K562 (cell line): Measurements from ENCODE around the gene TMCC1. TPM values are rescaled to one million over a fixed set of nuclear protein-coding genes. Genes with fewer than 3 reads are reported as not detected.
A peak's percentile ranks its signal among the peaks of the same experiment; 100 is the strongest.

Experiments used
- ATAC-seq: fragments of 200-7000 bp; cut with Tn5 transposase; 3 replicates; pipeline ENCODE4 v1.9.1; 2020; ENCODE audit warnings: moderate library complexity
- BruUV-seq: library from RNA; stranded (reverse); fragments of 400-500 nt; replicated peaks from 2 replicates; lab custom pipeline; 2021; lab: Mats Ljungman, UMichigan
- CTCF ChIA-PET: fragments of 300-600 bp; formaldehyde crosslinking; extraction: SDS; loops from one replicate; lab custom pipeline; 2021; ENCODE audit warnings: low intra/inter-chr PET ratio; lab: Yijun Ruan, JAX
- POLR2A ChIA-PET: fragments of 300-600, 350-650 bp; sonication (Branson Sonifier 250); formaldehyde crosslinking; extraction: SDS; loops from one replicate; lab custom pipeline; 2021; ENCODE audit warnings: antibody characterized with exemption, inconsistent platforms; lab: Yijun Ruan, JAX
- DNase-seq, 4 experiments: peaks; one replicate each; pipeline versions ENCODE4 v3.0.0 to v3.0.0-alpha.2; 2011 to 2018; ENCODE audit warnings: low spot score in 3 of 4, mixed read lengths in 3 of 4; ENCODE audit errors: extremely low read depth in 1 of 4
- FAIRE-seq: peaks from 2 replicates; lab custom pipeline; 2011; peaks lifted over from hg19 to GRCh38; lab: Jason Lieb, UNC
- H2AFZ ChIP-seq: 2 replicates; pipeline ENCODE4 v1.6.0; 2011; ENCODE audit warnings: low read depth, low read length, control low read depth, inconsistent platforms
- H3K27ac ChIP-seq: fragments of 200-600 bp; 3 replicates; pipeline ENCODE4 v1.8.0; 2011; ENCODE audit warnings: low read depth, mild to moderate bottlenecking, control low read depth, inconsistent platforms, low read length, moderate library complexity, mixed read lengths; ENCODE audit errors: extremely low read depth
- H3K27me3 ChIP-seq, 2 experiments: fragments of 300-600 bp in 1 of 2; 2 replicates in 1 of 2; 3 replicates in 1 of 2; pipeline versions ENCODE4 v1.6.0 to v1.8.0; 2011; ENCODE audit warnings: inconsistent platforms in 2 of 2, low read length in 2 of 2, mild to moderate bottlenecking in 1 of 2, mixed read lengths in 1 of 2, moderate library complexity in 1 of 2; ENCODE audit not compliant: control insufficient read depth in 2 of 2, insufficient read depth in 2 of 2
- H3K36me3 ChIP-seq: fragments of 300-600 bp; 3 replicates; pipeline ENCODE4 v1.8.0; 2011; ENCODE audit warnings: mild to moderate bottlenecking, low read length, inconsistent platforms; ENCODE audit not compliant: control insufficient read depth, insufficient read depth
- H3K4me1 ChIP-seq, 2 experiments: fragments of 200-600 bp in 1 of 2; replicated peaks in 1 of 2; 2 replicates in 1 of 2; 3 replicates in 1 of 2; pipeline versions ENCODE4 v1.5.1 to v1.8.0; 2011; ENCODE audit warnings: inconsistent platforms in 2 of 2, low read length in 2 of 2, mild to moderate bottlenecking in 1 of 2, mixed read lengths in 1 of 2, moderate library complexity in 1 of 2; ENCODE audit not compliant: control insufficient read depth in 2 of 2, insufficient read depth in 2 of 2
- H3K4me2 ChIP-seq: 2 replicates; pipeline ENCODE4 v1.6.1; 2011; ENCODE audit warnings: low read length, control low read depth, inconsistent platforms, mixed read lengths; ENCODE audit not compliant: insufficient read depth
- H3K4me3 ChIP-seq: fragments of 200-600 bp; sonication (generic), shearing (Covaris generic); 2 replicates; pipeline ENCODE4 v1.5.1; 2016; ENCODE audit warnings: control low read depth, inconsistent platforms
- H3K79me2 ChIP-seq: fragments of 200-600 bp; 3 replicates; pipeline ENCODE4 v1.8.0; 2011; ENCODE audit warnings: low read length, inconsistent platforms; ENCODE audit not compliant: control insufficient read depth, insufficient read depth
- H3K9ac ChIP-seq, 2 experiments: 2 replicates each; pipeline versions ENCODE4 v1.6.0 to v1.6.1; 2011; ENCODE audit warnings: low read depth in 2 of 2, low read length in 2 of 2, control low read depth in 1 of 2, inconsistent platforms in 1 of 2, mild to moderate bottlenecking in 1 of 2, mixed read lengths in 1 of 2; ENCODE audit not compliant: insufficient read depth in 1 of 2
- H3K9me1 ChIP-seq: one replicate; pipeline ENCODE4 v1.6.0; 2011; ENCODE audit warnings: inconsistent platforms, mild to moderate bottlenecking, low read length, moderate library complexity; ENCODE audit not compliant: control insufficient read depth, insufficient read depth
- H3K9me3 ChIP-seq: replicated peaks from 2 replicates; pipeline ENCODE4 v1.5.1; 2011; ENCODE audit warnings: low read depth, low read length, inconsistent platforms; ENCODE audit not compliant: control insufficient read depth, insufficient read depth
- H4K20me1 ChIP-seq: replicated peaks from 2 replicates; pipeline ENCODE4 v1.6.1; 2011; ENCODE audit warnings: low read length, inconsistent platforms, mixed read lengths; ENCODE audit not compliant: control insufficient read depth, insufficient read depth
- EWSR1 ChIP-seq: fragments of 450-650 bp; IDR thresholded peaks from 2 replicates; pipeline ENCODE4 v1.6.1; 2018; ENCODE audit warnings: borderline replicate concordance, mild to moderate bottlenecking, low read depth, moderate library complexity; ENCODE audit not compliant: partially characterized antibody
- TAF15 ChIP-seq: fragments of 200-400 bp; formaldehyde crosslinking; IDR thresholded peaks from 2 replicates; pipeline ENCODE4 v1.6.1; 2017; ENCODE audit warnings: mild to moderate bottlenecking, low read depth, low read length, moderate library complexity
- TSHZ1 ChIP-seq: fragments of 250-450 bp; sonication (Bioruptor Pico); IDR thresholded peaks from 2 replicates; pipeline ENCODE4 v1.4.0; 2020; ENCODE audit warnings: mild to moderate bottlenecking, moderate library complexity
- ZEB2 ChIP-seq: fragments of 450-650 bp; IDR thresholded peaks from 2 replicates; pipeline ENCODE4 v1.6.1; 2016
- ZNF24 ChIP-seq: fragments of 450-650 bp; IDR thresholded peaks from 2 replicates; pipeline ENCODE4 v1.6.1; 2016
- ZNF263 ChIP-seq: sonication (generic); formaldehyde crosslinking; IDR thresholded peaks from 2 replicates; pipeline ENCODE4 v1.8.0; 2022; ENCODE audit warnings: mild to moderate bottlenecking, missing genetic modification reagents, borderline replicate concordance
- ZNF75A ChIP-seq: fragments of 450-650 bp; formaldehyde crosslinking; IDR thresholded peaks from 2 replicates; pipeline ENCODE4 v1.4.0; 2020; ENCODE audit warnings: mild to moderate bottlenecking
- WGBS: fragments of 100-300 bp; shearing (Covaris generic); methylation state at CpG from one replicate; pipeline ENCODE4 v1.1.6; 2016; ENCODE audit warnings: low coverage, mixed read lengths; ENCODE audit not compliant: insufficient coverage; ENCODE audit errors: missing lambda C conversion rate; 5-methylcytosine and 5-hydroxymethylcytosine counted together
- in situ Hi-C: fragments of 300-500 bp; cut with MboI; formaldehyde crosslinking; loops from 4 replicates; pipeline ENCODE4 v1.15.0; 2018; ENCODE audit warnings: inconsistent platforms, mixed read lengths
- intact Hi-C: fragments of 100-400 bp; cut with micrococcal nuclease; formaldehyde crosslinking; loops from 2 replicates; pipeline ENCODE4 v1.14.2; 2022
- polyA plus RNA-seq, 8 experiments: library from polyadenylated mRNA; depleted of rRNA in 4 of 8; stranded (reverse) in 5 of 8; unstranded in 3 of 8; fragments of >200 nt; fragmentation: Nextera tagmentation in 2 of 8; fragmentation: Illumina TruSeq in 1 of 8; extraction: Ambion mirVana in 2 of 8; extraction: Trizol in 1 of 8; gene quantifications; 2 replicates each; pipeline versions ENCODE4 v1.2.1 to v1.2.3, GENCODE V29; 2011 to 2014; ENCODE audit warnings: inconsistent platforms in 1 of 8, missing spikeins in 1 of 8
- total RNA-seq, 7 experiments: library from RNA; depleted of rRNA in 6 of 7; stranded (reverse); fragments of >200 nt in 6 of 7; fragmentation: Illumina TruSeq in 2 of 7; extraction: Trizol in 2 of 7; gene quantifications; 2 replicates each; pipeline versions ENCODE4 v1.2.1 to v1.2.3, GENCODE V29; 2011 to 2021; ENCODE audit warnings: low replicate concordance in 1 of 7

The TMCC1 gene
- total and polyA plus RNA-seq, 9 of the 15 experiments (the other 6 are each of a cell fraction or from before 2014, with no cell fraction given): 0.89 to 8.7 (median 4.0) TPM

GRCh38 chr3:129766135-129766534 is 127.4 kb downstream of the TMCC1 start:
- WGBS: 38% methylated on average over 2 of the region's 2 CpGs
- in situ Hi-C loops (no loop called here), intact Hi-C loops (no loop called here)
- Histone ChIP-seq H2AFZ (no peak overlapping the region), H3K36me3 (no peaks in the 10 kb centered on the region), H3K27me3 (no peaks in the 10 kb centered on the region), H3K4me1 (no peaks in the 10 kb centered on the region; a peak in 1 of 5 replicates), H3K27ac (no peak overlapping the region), H3K4me2 (no peak overlapping the region), H3K4me3 (no peak overlapping the region), H3K79me2 (no peaks in the 10 kb centered on the region), H3K9me1 (no peaks in the 10 kb centered on the region), H3K9me3 (no peaks in the 10 kb centered on the region), H4K20me1 (no peaks in the 10 kb centered on the region), H3K9ac (no peak overlapping the region)
- no TSS peak for BruUV-seq
- no peak for FAIRE-seq
- ChIA-PET CTCF (no interaction called here), POLR2A (no interaction called here)
- no peak for ATAC-seq
- no peak for TF ChIP-seq ZEB2
- TF ChIP-seq TSHZ1 (CRISPR knock-in tag): no peak
- TF ChIP-seq ZNF24: peak; percentile 94
- no peak for TF ChIP-seq EWSR1
- TF ChIP-seq ZNF263 (CRISPR knock-in tag): no peak
- TF ChIP-seq TAF15: no peak
- TF ChIP-seq ZNF75A (CRISPR knock-in tag): no peak
- DNase-seq: no peak
